Peyer's patch (tissue), 4 donors: ENCODE results near the gene PAGR1.
"Not testable (repeated sequence)": the region's sequence is repeated elsewhere in the genome, so short reads cannot be mapped to it uniquely, and the experiment has no call there.

ENCODE experiments used
- CTCF ChIP-seq, 6 experiments: fragments of 450-650 bp in 4 of 6; fragments of 200-600 bp in 2 of 6; sonication (generic) in 1 of 6; IDR thresholded peaks; one replicate each; pipeline ENCODE4 v1.5.1; 2017 to 2019; ENCODE audit warnings: antibody characterized with exemption in 6 of 6, mild to moderate bottlenecking in 3 of 6, moderate library complexity in 1 of 6
- POLR2A ChIP-seq, 2 donors: fragments of 450-650 bp; IDR thresholded peaks; one replicate each; pipeline ENCODE4 v1.5.1; 2017; ENCODE audit warnings: antibody characterized with exemption in 2 of 2, mild to moderate bottlenecking in 2 of 2, moderate library complexity in 2 of 2

GRCh38 chr16:29793153-29793552 is 22.8 kb upstream of the PAGR1 start:
- TF ChIP-seq CTCF, POLR2A (IDR thresholded peaks at IDR 0.05): not testable (repeated sequence)
